Measurements from ENCODE around the gene SLC6A13.

SLC6A13 gene

DNA sequence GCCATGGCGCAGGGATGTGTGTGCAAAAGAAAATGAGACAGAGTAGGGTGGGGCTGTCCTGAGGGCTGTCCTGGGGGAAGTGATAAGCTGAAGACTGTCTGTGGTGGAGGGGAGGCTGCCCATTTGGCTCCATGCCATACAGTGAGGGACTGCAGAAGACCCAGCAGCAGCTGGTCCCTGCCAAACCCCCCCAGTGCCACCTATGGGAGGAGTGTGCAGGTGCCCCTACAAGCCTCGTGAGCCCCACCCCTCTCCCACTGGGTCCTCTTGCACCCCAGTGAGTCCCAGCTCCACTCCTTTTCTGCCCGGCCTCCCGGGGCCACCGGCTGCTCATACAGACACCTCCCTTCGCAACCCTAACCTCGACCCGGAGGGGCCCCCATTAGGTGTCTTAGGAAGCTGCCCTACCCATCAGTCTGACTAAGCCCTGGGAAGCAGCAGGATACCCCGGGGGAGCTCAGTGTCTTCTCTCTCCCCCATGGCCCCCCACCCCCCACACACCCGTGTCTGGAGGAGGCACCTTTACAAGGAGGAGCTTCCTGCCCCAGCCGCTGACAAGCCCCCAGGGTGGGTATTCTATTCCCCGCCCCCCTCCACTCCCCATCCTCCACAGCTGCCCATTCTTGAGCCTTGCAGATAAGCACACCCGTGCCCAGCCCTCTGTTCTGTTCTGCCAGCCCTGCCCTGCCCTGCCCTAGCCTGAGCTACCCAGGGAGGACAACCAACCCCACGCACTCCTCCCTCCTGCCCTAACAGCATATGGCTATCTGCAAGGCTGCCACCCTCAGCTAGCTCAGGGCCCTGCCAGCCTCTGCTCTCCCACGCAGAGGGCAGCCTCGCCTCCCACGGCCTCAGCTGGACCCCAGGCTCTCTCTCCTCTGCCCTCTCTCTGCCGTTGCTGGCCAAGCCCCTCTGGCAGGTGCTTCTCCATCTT lies 90.6 kb downstream of the SLC6A13 start:
- H3K36me3 Mint-ChIP-seq (ENCODE audit: low read depth), result no peaks in the 10 kb centered on the region
- no peak overlapping the region for H3K27ac Mint-ChIP-seq
- H3K9me3 Mint-ChIP-seq, result no peaks in the 10 kb centered on the region
- no peaks in the 10 kb centered on the region for H3K27me3 Mint-ChIP-seq
- ATAC-seq (no peak), DNase-seq (no peak)
- peaks cover 13% of the 10 kb centered on the region for H3K4me1 Mint-ChIP-seq
- H3K4me3 Mint-ChIP-seq, result no peak overlapping the region

DNA sequence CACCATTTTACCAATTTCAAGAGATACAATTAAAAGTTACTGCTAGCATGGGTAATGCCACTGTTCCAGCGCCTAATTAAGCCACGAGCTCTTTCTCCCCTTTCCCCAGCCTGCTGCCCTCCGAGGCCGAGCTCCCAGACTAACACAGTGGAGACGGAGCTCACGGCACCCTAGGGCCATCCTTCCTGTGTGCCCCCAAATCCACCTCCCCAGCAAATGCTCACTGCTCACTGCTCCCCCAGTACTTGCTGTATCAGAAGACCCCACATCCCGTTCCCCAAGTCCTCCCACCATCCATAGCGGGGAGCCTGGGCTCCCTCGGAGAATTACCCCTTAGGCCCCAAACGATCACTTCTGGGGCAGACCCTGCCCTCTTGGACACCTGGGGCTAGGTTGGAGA lies 91.4 kb downstream of the SLC6A13 start:
- Mint-ChIP-seq H3K27me3 (no peaks in the 10 kb centered on the region), H3K4me1 (peaks cover 13% of the 10 kb centered on the region), H3K27ac (no peak overlapping the region), H3K9me3 (no peaks in the 10 kb centered on the region), H3K36me3 (ENCODE audit: low read depth) (no peaks in the 10 kb centered on the region), H3K4me3 (no peak overlapping the region)
- DNase-seq (no peak), ATAC-seq (no peak)
